DMS79 (cell line): ENCODE measurements around the gene CCDC141.

Source experiments
- DNase-seq: peaks from one replicate; lab custom pipeline; 2025; lab: John Stamatoyannopoulos, UW

CCDC141 gene

GRCh38 chr2:178828486-178828881 is 221.5 kb downstream of the CCDC141 start:
- DNase-seq, result no peak

GRCh38 chr2:178827739-178828485 is 222.0 kb downstream of the CCDC141 start:
- no peak for DNase-seq

GRCh38 chr2:178827111-178827510 is 222.8 kb downstream of the CCDC141 start:
- no peak for DNase-seq

- no peak for DNase-seq
Observed at GRCh38 chr2:178825183-178825582, 224.8 kb downstream of the CCDC141 start.

GRCh38 chr2:178824181-178824580 is 225.8 kb downstream of the CCDC141 start:
- DNase-seq, result no peak

GRCh38 chr2:178819992-178820391 is 229.9 kb downstream of the CCDC141 start:
- no peak for DNase-seq

- no peak for DNase-seq
Observed at GRCh38 chr2:178819147-178819875, 230.6 kb downstream of the CCDC141 start.

- no peak for DNase-seq
Observed at GRCh38 chr2:178811901-178812300, 238.0 kb downstream of the CCDC141 start.

- DNase-seq, result no peak
Observed at GRCh38 chr2:178811045-178811444, 238.9 kb downstream of the CCDC141 start.

- no peak for DNase-seq
Observed at GRCh38 chr2:178810422-178810821, 239.5 kb downstream of the CCDC141 start.

- no peak for DNase-seq
Observed at GRCh38 chr2:178807227-178808008, 242.5 kb downstream of the CCDC141 start, which contains the start of gene TTN. Gene TTN, minus strand, starts transcription at chr2:178807423. Its CDS starts 2,781 bp downstream, at chr2:178804642.

GRCh38 chr2:178806543-178806942 is 243.4 kb downstream of the CCDC141 start:
- no peak for DNase-seq

- DNase-seq, result no peak
Observed at GRCh38 chr2:178805457-178805856, 244.5 kb downstream of the CCDC141 start.

GRCh38 chr2:178804791-178805190 is 245.1 kb downstream of the CCDC141 start:
- no peak for DNase-seq

GRCh38 chr2:178800510-178800909 is 249.4 kb downstream of the CCDC141 start:
- no peak for DNase-seq

GRCh38 chr2:178799305-178799704 is 250.6 kb downstream of the CCDC141 start:
- DNase-seq, result no peak

- DNase-seq, result no peak
Observed at GRCh38 chr2:178796079-178796677, 253.8 kb downstream of the CCDC141 start.

GRCh38 chr2:178787934-178788333 is 262.0 kb downstream of the CCDC141 start:
- DNase-seq, result no peak

GRCh38 chr2:178787155-178787554 is 262.8 kb downstream of the CCDC141 start:
- DNase-seq, result no peak

GRCh38 chr2:178783889-178784288 is 266.0 kb downstream of the CCDC141 start:
- no peak for DNase-seq

- DNase-seq, result no peak
Observed at GRCh38 chr2:178782236-178782635, 267.7 kb downstream of the CCDC141 start.
